T-helper 1 cell treated with Interleukin-12 subunit alpha and Interleukin-12 subunit beta and Interleukin-4 antibody, amounts not matched to agents 30 μg/mL and 1 μg/mL, for 36 hours (primary cell): ENCODE results near the gene ANXA9.

ENCODE experiments used
- H3K27ac Mint-ChIP-seq: one replicate; pipeline ENCODE4 v1.8.0; 2021; ENCODE audit warnings: mild to moderate bottlenecking, mixed read lengths
- H3K27me3 Mint-ChIP-seq: one replicate; pipeline ENCODE4 v1.8.0; 2021; ENCODE audit warnings: low read depth, mixed read lengths
- H3K36me3 Mint-ChIP-seq: one replicate; pipeline ENCODE4 v1.8.0; 2021; ENCODE audit warnings: low read depth, mixed read lengths
- H3K4me1 Mint-ChIP-seq: one replicate; pipeline ENCODE4 v1.8.0; 2021; ENCODE audit warnings: low read depth, mixed read lengths
- H3K4me3 Mint-ChIP-seq: one replicate; pipeline ENCODE4 v1.8.0; 2021; ENCODE audit warnings: mild to moderate bottlenecking, moderate library complexity, mixed read lengths
- H3K9me3 Mint-ChIP-seq: one replicate; pipeline ENCODE4 v1.8.0; 2021; ENCODE audit warnings: mixed read lengths

ANXA9 gene

DNA sequence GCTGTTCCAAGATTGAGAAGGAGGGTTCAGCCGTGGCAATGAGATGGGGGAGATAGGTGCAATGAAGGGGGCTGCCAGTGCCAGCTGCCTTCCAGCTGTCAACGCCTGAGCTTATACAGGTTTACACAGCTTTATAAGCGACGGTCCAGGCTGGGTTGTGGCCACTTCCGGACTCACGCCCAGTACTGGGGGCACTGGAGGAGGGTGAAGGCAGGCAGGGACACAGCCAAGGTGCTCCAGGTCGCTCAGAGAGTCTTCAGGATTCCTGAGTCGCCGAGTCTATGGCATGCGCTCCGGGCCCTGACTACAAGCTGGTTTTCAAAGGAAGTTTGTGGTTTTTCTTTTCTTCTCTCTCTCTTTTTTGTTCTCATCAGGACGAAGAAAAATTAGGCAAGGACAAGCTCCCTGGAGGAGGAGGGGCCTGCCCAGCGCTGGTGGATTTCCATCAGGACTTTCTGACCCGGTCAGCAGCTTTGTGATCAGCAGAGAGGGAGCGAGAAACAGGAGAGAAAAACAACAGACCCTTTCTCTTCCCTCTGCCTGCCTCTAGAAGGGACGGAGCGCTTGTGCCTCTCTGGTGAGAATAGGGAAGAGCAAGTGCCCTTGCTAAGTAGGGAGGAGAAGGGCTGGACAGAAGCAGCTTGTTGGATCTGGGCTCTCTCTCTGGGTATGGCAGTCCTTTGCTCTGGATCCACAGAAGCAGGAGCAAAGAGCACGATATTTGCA is 24.4 kb downstream of the ANXA9 start, which contains the start of gene MINDY1:
TSS of gene MINDY1 (minus strand) at position 576 of the 726 bp plus-strand sequence. CDS start 4,285 bp downstream, outside the sequence.
- H3K4me1 Mint-ChIP-seq = peaks cover 70% of the 10 kb centered on the region
- peak within 1 kb of the TSS; percentile 98 for H3K4me3 Mint-ChIP-seq
- no peaks in the 10 kb centered on the region for H3K9me3 Mint-ChIP-seq
- H3K36me3 Mint-ChIP-seq = peaks cover 15% of the 10 kb centered on the region
- H3K27me3 Mint-ChIP-seq = no peaks in the 10 kb centered on the region
- peak within 1 kb of the TSS; percentile 93 for H3K27ac Mint-ChIP-seq

DNA sequence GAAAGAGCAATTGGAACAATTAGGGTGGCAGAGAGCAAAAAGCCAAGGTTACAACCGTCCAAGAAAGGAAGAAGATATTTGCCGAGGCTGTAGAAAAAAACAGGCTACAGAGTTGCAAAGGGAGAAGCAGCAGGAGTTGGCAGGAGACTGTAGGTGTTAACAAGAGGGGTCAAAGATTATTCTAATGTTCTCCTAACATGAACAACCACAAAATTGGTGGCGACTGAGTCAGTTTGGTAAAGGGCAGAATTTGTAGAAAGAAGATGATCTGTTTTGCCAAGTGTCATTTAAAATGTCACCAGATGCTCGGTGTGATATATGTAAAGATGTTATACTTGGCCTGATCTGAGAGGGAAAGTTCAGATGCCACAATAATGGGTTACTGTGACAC is 25.8 kb downstream of the ANXA9 start:
- H3K4me3 Mint-ChIP-seq = peak overlapping the region; percentile 98
- no peaks in the 10 kb centered on the region for H3K27me3 Mint-ChIP-seq
- no peaks in the 10 kb centered on the region for H3K9me3 Mint-ChIP-seq
- H3K36me3 Mint-ChIP-seq = peaks cover 11% of the 10 kb centered on the region
- peaks cover 57% of the 10 kb centered on the region for H3K4me1 Mint-ChIP-seq
- peak overlapping the region; percentile 93 for H3K27ac Mint-ChIP-seq

GRCh38 chr1:151008244-151009205 is 26.4 kb downstream of the ANXA9 start, which contains the start of gene PRUNE1:
TSS of gene PRUNE1 (plus strand) at chr1:151008449. CDS start at chr1:151008633, 184 bp downstream.
- Mint-ChIP-seq H3K36me3 (peaks cover 14% of the 10 kb centered on the region), H3K27ac (peak within 1 kb of the TSS; percentile 93), H3K4me1 (peaks cover 52% of the 10 kb centered on the region), H3K9me3 (no peaks in the 10 kb centered on the region), H3K27me3 (no peaks in the 10 kb centered on the region), H3K4me3 (peak within 1 kb of the TSS; percentile 98)

DNA sequence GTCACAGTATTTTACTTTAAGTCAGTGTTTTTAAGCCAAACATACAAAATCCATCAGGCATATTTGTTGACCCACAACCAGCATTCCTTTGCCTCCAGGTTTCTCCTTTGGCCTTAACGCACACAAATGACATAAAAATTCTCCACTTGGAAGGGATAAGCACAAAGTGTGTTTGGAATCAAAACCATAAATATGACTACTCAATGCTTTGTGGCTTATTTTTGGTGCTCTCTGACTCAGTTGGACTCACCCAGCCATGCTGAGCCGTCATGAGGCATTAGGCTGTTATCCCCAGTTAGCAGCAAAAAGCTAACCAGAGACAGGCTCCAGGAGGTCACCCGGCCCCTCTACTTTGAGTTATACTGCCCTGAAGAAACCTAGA is 27.1 kb downstream of the ANXA9 start:
- Mint-ChIP-seq H3K4me3 (peak overlapping the region; percentile 98), H3K36me3 (peaks cover 15% of the 10 kb centered on the region), H3K27ac (peak overlapping the region; percentile 93)

GRCh38 chr1:151009674-151010345 is 27.7 kb downstream of the ANXA9 start:
- H3K36me3 Mint-ChIP-seq = peaks cover 15% of the 10 kb centered on the region
- no peak overlapping the region for H3K27ac Mint-ChIP-seq
- H3K27me3 Mint-ChIP-seq = no peaks in the 10 kb centered on the region
- H3K4me3 Mint-ChIP-seq = peak overlapping the region; percentile 98
- H3K9me3 Mint-ChIP-seq = no peaks in the 10 kb centered on the region
- H3K4me1 Mint-ChIP-seq = peaks cover 47% of the 10 kb centered on the region

More for the DNA sequence above, 27.1 kb downstream of the ANXA9 start:
- H3K4me1 Mint-ChIP-seq = peaks cover 49% of the 10 kb centered on the region
- H3K9me3 Mint-ChIP-seq = no peaks in the 10 kb centered on the region
- H3K27me3 Mint-ChIP-seq = no peaks in the 10 kb centered on the region

DNA sequence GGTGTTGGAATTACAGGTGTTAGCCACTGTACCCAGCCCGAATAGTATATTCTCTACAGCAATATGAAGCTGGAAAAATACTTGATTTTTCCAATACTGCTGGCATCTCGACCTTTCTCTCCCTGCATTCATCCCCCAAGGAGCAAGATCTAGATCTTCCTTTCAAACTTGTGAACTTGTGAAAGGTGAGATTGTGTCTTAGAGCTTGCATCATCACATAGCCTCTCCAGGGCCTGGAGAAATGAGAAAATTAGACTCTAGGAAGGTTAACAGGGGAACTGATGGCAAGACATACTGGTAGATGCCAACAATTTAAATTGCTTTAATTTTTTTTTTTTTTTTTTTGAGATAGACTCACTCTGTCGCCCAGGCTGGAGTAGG is 28.2 kb downstream of the ANXA9 start:
- no peak overlapping the region for H3K4me3 Mint-ChIP-seq
- H3K27me3 Mint-ChIP-seq = no peaks in the 10 kb centered on the region
- no peak overlapping the region for H3K27ac Mint-ChIP-seq
- peaks cover 15% of the 10 kb centered on the region for H3K36me3 Mint-ChIP-seq
- no peaks in the 10 kb centered on the region for H3K9me3 Mint-ChIP-seq
- H3K4me1 Mint-ChIP-seq = peaks cover 44% of the 10 kb centered on the region

DNA sequence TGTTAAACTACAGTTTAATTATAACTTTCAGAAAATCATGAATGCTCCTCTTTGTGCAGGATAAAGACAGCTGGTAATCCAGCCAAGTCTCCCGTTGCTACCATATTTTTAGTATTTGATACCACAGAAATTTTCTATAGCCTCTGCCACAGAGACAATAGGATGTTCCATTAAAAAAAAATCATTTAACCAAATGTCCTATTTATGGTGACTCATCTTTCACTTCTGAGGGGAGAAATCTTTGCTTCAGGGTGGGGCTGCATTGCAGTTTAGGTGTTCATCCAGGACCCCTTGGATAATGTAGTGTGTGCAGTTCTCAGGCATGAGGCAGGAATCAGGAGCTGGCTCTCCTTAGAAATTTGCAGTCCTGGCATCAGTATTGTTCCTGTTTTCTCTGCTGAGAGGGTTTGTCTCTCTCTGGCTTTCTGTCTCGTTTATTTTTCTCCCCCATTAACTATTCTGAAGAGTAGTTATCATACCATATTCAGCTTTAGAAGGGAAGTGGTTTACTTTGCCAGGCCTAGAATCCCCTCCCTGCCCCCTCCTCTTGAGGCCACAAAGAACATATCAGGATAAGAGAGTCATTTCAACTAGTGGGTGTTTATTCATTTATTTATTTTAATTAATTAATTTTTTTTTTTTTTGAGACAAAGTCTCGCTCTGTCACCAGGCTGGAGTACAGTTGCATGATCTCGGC is 29.2 kb downstream of the ANXA9 start:
- Mint-ChIP-seq H3K27me3 (no peaks in the 10 kb centered on the region), H3K4me1 (peaks cover 36% of the 10 kb centered on the region), H3K9me3 (no peaks in the 10 kb centered on the region), H3K36me3 (peaks cover 15% of the 10 kb centered on the region), H3K4me3 (no peak overlapping the region), H3K27ac (no peak overlapping the region)

GRCh38 chr1:151012684-151013471 is 30.8 kb downstream of the ANXA9 start:
- no peaks in the 10 kb centered on the region for H3K27me3 Mint-ChIP-seq
- no peak overlapping the region for H3K27ac Mint-ChIP-seq
- H3K4me3 Mint-ChIP-seq = no peak overlapping the region
- H3K36me3 Mint-ChIP-seq = peaks cover 17% of the 10 kb centered on the region
- no peaks in the 10 kb centered on the region for H3K9me3 Mint-ChIP-seq
- H3K4me1 Mint-ChIP-seq = peaks cover 22% of the 10 kb centered on the region

DNA sequence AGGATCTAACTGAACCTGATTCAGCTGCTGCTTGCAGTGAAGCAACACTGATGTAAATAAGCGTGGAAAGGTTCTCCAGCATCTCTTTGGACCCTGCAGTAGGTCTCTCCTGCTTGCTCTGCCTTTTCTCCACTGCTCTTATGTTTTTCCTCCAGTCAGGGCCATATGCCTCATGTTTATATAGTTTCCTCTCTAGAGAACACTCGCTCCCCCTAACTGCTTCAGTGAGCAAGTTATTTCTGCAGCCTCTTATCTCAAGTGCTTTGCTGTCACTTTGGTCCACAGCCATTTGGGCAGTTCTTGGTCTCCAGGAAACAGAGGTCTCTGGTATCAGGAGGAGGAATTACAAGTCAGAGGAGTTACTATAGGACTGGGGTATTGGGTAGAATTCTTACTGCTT is 31.4 kb downstream of the ANXA9 start:
- H3K9me3 Mint-ChIP-seq = no peaks in the 10 kb centered on the region

DNA sequence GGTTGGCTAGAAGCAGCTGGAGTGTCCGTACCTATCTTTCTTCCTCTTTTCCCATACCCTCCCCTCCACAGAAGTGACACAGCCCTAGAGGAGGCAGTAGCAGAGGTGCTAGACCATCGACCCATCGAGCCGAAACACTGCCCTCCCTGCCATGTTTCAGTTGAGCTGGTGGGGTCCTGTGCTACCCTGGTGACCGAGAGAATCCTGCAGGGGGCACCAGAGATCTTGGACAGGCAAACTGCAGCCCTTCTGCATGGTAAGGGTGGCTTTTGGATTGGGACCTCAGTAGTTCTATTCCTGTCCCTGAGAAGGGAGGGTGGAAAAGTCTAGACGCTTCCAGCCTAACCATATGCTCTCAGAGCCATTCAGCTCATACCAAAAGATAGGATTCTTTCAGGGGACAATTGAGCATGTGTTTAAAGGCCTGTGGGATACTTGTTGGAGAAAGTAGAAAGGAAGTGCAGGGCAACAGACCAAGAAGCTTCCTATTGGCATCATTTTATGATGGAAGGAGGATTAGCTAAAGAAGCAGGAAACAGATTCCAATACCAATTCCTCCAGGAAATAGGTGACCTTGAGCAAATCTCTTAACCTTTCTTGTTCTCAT is 42.6 kb downstream of the ANXA9 start:
- Mint-ChIP-seq H3K27me3 (no peaks in the 10 kb centered on the region), H3K27ac (no peak overlapping the region), H3K9me3 (no peaks in the 10 kb centered on the region), H3K4me1 (peaks cover 8% of the 10 kb centered on the region), H3K36me3 (peaks cover 26% of the 10 kb centered on the region), H3K4me3 (no peak overlapping the region)

More for the DNA sequence above, 31.4 kb downstream of the ANXA9 start:
- no peak overlapping the region for H3K27ac Mint-ChIP-seq
- H3K4me3 Mint-ChIP-seq = no peak overlapping the region
- H3K4me1 Mint-ChIP-seq = peaks cover 17% of the 10 kb centered on the region
- H3K36me3 Mint-ChIP-seq = peaks cover 20% of the 10 kb centered on the region
- H3K27me3 Mint-ChIP-seq = no peaks in the 10 kb centered on the region

DNA sequence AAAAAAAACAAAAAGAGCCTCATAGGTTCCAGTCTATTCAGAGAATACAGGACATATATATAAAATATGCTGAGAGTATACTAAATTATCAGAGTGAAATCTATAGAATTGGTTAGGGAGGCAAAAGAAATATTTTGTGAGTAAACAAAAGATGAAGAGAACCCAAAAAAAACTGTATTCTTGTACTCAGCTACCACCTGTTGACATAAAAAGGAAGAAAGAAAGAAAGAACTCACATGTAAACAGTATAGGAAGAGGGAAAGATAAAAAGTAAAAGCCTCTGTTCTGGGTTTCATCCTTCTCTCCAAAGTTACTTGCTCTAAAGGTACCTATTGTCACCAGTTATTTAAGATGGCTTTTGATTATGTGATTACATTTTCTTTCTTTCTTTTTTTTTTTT is 44.4 kb downstream of the ANXA9 start:
- Mint-ChIP-seq H3K36me3 (peaks cover 30% of the 10 kb centered on the region), H3K27me3 (no peaks in the 10 kb centered on the region), H3K27ac (no peak overlapping the region), H3K4me3 (no peak overlapping the region), H3K9me3 (no peaks in the 10 kb centered on the region), H3K4me1 (peaks cover 8% of the 10 kb centered on the region)

DNA sequence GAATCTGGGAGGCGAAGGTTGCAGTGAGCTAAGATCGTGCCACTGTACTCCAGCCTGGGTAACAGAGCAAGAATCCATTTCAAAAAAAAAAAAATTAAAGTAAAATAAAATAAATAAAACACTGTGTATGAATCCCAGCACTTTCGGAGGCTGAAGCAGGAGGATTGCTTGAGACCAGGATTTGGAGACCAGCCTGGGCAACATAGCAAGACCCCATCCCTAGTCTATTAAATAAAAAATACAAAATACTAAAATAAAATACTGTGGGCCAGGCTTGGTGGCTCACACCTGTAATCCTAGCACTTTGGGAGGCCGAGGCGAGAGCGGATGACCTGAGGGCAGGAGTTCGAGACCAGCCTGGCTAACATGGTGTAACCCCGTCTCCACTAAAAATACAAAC is 50.1 kb downstream of the ANXA9 start:
- Mint-ChIP-seq H3K27ac (no peak overlapping the region), H3K4me3 (no peak overlapping the region), H3K9me3 (no peaks in the 10 kb centered on the region), H3K4me1 (peaks cover 4% of the 10 kb centered on the region), H3K36me3 (peaks cover 36% of the 10 kb centered on the region), H3K27me3 (no peaks in the 10 kb centered on the region)

GRCh38 chr1:151035167-151035566 is 53.1 kb downstream of the ANXA9 start:
- Mint-ChIP-seq H3K27ac (no peak overlapping the region), H3K4me1 (no peaks in the 10 kb centered on the region), H3K4me3 (no peak overlapping the region), H3K27me3 (no peaks in the 10 kb centered on the region), H3K36me3 (peaks cover 24% of the 10 kb centered on the region), H3K9me3 (no peaks in the 10 kb centered on the region)
